HepG2 (cell line): Measurements from ENCODE around the gene POLR1D. TPM values are rescaled to one million over a fixed set of nuclear protein-coding genes. Genes with fewer than 3 reads are reported as not detected.

Experiments
- AHDC1 ChIP-seq: sonication (generic); formaldehyde crosslinking; IDR thresholded peaks from 2 replicates; pipeline ENCODE4 v1.5.1; 2020; ENCODE audit warnings: mild to moderate bottlenecking, missing genetic modification reagents, borderline replicate concordance
- ATF5 ChIP-seq: sonication (generic); formaldehyde crosslinking; IDR thresholded peaks from 2 replicates; pipeline ENCODE4 v1.4.0; 2020; ENCODE audit warnings: mild to moderate bottlenecking, low read depth, missing genetic modification reagents
- BHLHE40 ChIP-seq: IDR thresholded peaks from 2 replicates; pipeline ENCODE4 v1.6.1; 2011; ENCODE audit warnings: low read length, improper control_type of control experiment
- CBFB ChIP-seq: sonication (generic); formaldehyde crosslinking; IDR thresholded peaks from 2 replicates; pipeline ENCODE4 v1.4.0; 2020; ENCODE audit warnings: missing genetic modification reagents
- CHD2 ChIP-seq: IDR thresholded peaks from 2 replicates; pipeline ENCODE4 v1.6.1; 2011; ENCODE audit warnings: low read depth, low read length, improper control_type of control experiment
- POLR2G ChIP-seq: fragments of 200-400 bp; formaldehyde crosslinking; IDR thresholded peaks from 2 replicates; pipeline ENCODE4 v1.6.1; 2018; ENCODE audit warnings: mild to moderate bottlenecking, low read depth, low read length, moderate library complexity
- SMYD3 ChIP-seq: sonication (generic); formaldehyde crosslinking; IDR thresholded peaks from 2 replicates; pipeline ENCODE4 v1.8.1; 2023; ENCODE audit warnings: mild to moderate bottlenecking, missing genetic modification reagents
- SSRP1 ChIP-seq: IDR thresholded peaks from 2 replicates; pipeline ENCODE4 v1.6.1; 2016; ENCODE audit warnings: control low read depth
- THYN1 ChIP-seq: sonication (generic); formaldehyde crosslinking; IDR thresholded peaks from 2 replicates; pipeline ENCODE4 v1.8.1; 2023; ENCODE audit warnings: low read depth, mild to moderate bottlenecking, moderate library complexity, missing genetic modification reagents, borderline replicate concordance
- ZNF142 ChIP-seq: sonication (generic); formaldehyde crosslinking; IDR thresholded peaks from 2 replicates; pipeline ENCODE4 v1.4.0; 2020; ENCODE audit warnings: missing genetic modification reagents
- ZNF446 ChIP-seq: sonication (generic); formaldehyde crosslinking; IDR thresholded peaks from 2 replicates; pipeline ENCODE4 v1.5.0; 2020; ENCODE audit warnings: mild to moderate bottlenecking, missing genetic modification reagents
- ZNF597 ChIP-seq: sonication (generic); formaldehyde crosslinking; IDR thresholded peaks from 2 replicates; pipeline ENCODE4 v1.5.0; 2020; ENCODE audit warnings: missing genetic modification reagents
- ZNF670 ChIP-seq: sonication (generic); formaldehyde crosslinking; IDR thresholded peaks from 2 replicates; pipeline ENCODE4 v1.8.0; 2022; ENCODE audit warnings: mild to moderate bottlenecking, missing genetic modification reagents, borderline replicate concordance
- ZSCAN30 ChIP-seq: sonication (generic); formaldehyde crosslinking; IDR thresholded peaks from 2 replicates; pipeline ENCODE4 v1.5.0; 2020; ENCODE audit warnings: mild to moderate bottlenecking, missing genetic modification reagents
- ZSCAN31 ChIP-seq: sonication (generic); formaldehyde crosslinking; IDR thresholded peaks from 2 replicates; pipeline ENCODE4 v1.5.0; 2020; ENCODE audit warnings: low read depth, mild to moderate bottlenecking, missing genetic modification reagents
- polyA plus RNA-seq, 8 experiments: library from polyadenylated mRNA; depleted of rRNA in 3 of 8; stranded (reverse) in 7 of 8; unstranded in 1 of 8; fragments of >200 nt; fragmentation: Illumina TruSeq in 4 of 8; extraction: Trizol in 4 of 8; gene quantifications; 2 replicates each; pipeline versions ENCODE4 v1.2.1 to v1.2.3, GENCODE V29; 2011 to 2016; ENCODE audit warnings: low read depth in 4 of 8, missing spikeins in 1 of 8, mixed read lengths in 1 of 8; ENCODE audit not compliant: insufficient read depth in 1 of 8
- total RNA-seq, 5 experiments: library from RNA; depleted of rRNA; stranded (reverse); fragments of >200 nt; fragmentation: Illumina TruSeq; extraction: Trizol; gene quantifications; 2 replicates each; pipeline ENCODE4 v1.2.3, GENCODE V29; 2016; ENCODE audit warnings: low read depth in 1 of 5

Gene POLR1D
- total and polyA plus RNA-seq, 2 of the 13 experiments (the other 11 are each of a cell fraction or from before 2014, with no cell fraction given) = 183 to 490 TPM

- 0 out of 2 replicates have a peak, but pooled peaks have one; percentile 49 for TF ChIP-seq ZNF142 (CRISPR knock-in tag)
- no peak for TF ChIP-seq SMYD3 (CRISPR knock-in tag)
- TF ChIP-seq POLR2G = no peak
- no peak for TF ChIP-seq THYN1 (CRISPR knock-in tag)
- no peak for TF ChIP-seq ZSCAN30 (CRISPR knock-in tag)
- TF ChIP-seq CBFB (CRISPR knock-in tag) = 0 out of 2 replicates have a peak, but pooled peaks have one; percentile 41
- TF ChIP-seq ZSCAN31 (CRISPR knock-in tag) = no peak
- TF ChIP-seq ZNF446 (CRISPR knock-in tag) = no peak
- TF ChIP-seq BHLHE40 = no peak
- no peak for TF ChIP-seq SSRP1 (CRISPR knock-in tag)
- TF ChIP-seq ATF5 (CRISPR knock-in tag) = no peak
- TF ChIP-seq AHDC1 = peak; percentile 84; the same call in 1 of the 2 replicates
- TF ChIP-seq ZNF670 (CRISPR knock-in tag) = no peak
- no peak for TF ChIP-seq ZNF597 (CRISPR knock-in tag)
- no peak for TF ChIP-seq CHD2
Measured at GRCh38 chr13:27641711-27642502, 20.2 kb downstream of the POLR1D start (continued).
